Stimulated activated CD4-positive, alpha-beta T cell treated with anti-CD3 and anti-CD28 coated beads, Interleukin-1b, Interleukin-23, amount 100 ng/mL, for 1 hour (primary cell): Measurements from ENCODE around the gene SPNS2.

Experiments used
- DNase-seq, 2 donors: peaks; one replicate each; pipeline ENCODE4 v3.0.0-alpha.2; 2020; ENCODE audit warnings: low read depth in 2 of 2

The SPNS2 gene

GRCh38 chr17:4480929-4481898 lies 17.5 kb upstream of the SPNS2 start:
- no peak for DNase-seq

- no peak for DNase-seq
Observed at GRCh38 chr17:4482338-4483011, 16.2 kb upstream of the SPNS2 start.

DNA sequence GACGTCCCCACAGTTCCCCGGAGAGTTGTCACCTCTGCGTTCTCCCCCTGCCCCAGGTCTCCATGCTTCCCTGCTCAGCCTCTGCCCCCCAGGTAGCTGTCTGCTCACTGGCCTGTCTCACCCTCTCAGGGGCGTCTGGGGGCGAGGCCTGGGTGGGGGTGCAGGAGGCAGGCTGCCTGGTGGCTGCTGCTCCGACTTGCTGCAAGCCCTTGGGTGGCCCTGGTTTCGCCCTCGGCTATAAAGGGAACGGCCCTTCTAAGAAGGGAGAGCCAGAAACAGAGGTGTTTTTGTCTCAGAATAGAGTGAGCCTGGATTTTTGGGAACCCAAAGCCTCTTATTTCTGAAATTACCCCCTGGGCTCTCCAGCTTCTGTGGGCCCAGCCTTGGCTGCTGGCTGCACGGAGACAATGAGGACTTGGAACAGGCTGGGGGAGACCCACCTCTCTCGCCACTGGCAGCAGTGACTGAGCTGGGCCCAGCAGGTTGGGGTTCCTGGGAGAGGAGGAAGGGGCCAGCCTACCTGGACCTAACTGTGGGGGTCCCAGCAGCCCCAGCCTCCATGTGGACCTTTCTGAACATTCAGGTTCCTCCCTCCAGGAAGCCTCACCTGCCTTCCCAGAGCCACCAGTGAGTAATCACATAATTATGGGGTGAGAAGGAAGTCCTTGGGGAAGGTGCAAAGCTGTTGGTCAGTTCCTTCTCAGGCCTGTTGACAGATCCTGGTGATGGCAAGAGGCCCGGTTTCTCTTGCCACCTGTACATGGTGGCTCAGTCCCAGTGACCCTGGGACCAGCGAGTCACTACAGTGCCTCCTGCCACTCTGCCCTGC lies 15.5 kb upstream of the SPNS2 start:
- DNase-seq, result no peak

- no peak for DNase-seq
Observed at GRCh38 chr17:4485676-4486646, 12.7 kb upstream of the SPNS2 start.

DNA sequence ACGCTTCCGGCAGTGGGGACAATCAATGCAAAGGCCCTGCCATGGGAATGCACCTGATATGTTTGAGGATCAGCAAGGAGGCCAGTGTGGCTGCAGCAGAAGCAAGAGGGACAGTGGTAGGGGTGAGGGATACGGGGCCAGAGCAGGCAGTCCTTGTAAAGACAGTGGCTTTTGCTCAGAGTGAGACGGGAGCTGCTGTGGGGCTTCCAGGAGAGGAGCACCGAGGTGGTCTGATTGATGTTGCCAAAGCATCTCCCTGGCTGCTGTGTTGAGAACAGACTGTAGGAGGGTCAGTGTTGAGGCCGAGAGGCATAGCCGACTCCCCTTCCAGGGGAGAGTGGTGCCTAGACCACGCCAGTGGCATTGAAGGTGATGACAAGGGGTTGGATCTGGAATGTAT lies 11.4 kb upstream of the SPNS2 start:
- DNase-seq, result no peak

GRCh38 chr17:4487820-4488716 lies 10.6 kb upstream of the SPNS2 start:
- DNase-seq, result no peak

DNA sequence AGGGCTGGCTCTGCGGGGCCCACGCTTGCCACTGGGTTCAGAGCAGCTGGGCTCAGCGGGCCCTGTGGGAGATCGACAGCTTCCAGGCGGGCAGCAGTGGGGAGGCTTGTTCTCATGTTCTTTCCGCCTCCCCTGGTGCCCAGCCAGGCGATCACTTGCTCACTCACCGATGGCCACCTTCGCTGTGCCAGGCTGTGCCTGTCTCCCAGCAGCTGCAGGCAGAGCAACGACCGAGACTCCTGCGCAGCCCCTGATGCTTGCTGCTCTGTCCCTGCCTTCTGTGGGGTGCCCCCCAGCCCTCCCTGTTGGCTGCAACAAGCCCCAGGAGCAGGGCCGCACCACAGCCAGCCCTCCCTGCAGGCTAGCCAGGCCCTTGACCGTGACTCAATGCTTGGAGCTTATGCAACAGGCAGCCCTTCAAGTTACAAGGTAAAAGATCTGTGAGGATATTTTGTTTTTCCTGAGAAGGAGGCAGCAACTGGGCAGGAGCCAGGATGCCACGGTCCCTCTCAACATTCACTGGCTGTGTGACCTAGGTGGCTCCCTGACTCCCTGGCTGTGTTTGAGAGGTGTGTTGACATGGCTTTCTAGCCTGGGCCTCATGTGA lies 9.6 kb upstream of the SPNS2 start:
- no peak for DNase-seq

DNA sequence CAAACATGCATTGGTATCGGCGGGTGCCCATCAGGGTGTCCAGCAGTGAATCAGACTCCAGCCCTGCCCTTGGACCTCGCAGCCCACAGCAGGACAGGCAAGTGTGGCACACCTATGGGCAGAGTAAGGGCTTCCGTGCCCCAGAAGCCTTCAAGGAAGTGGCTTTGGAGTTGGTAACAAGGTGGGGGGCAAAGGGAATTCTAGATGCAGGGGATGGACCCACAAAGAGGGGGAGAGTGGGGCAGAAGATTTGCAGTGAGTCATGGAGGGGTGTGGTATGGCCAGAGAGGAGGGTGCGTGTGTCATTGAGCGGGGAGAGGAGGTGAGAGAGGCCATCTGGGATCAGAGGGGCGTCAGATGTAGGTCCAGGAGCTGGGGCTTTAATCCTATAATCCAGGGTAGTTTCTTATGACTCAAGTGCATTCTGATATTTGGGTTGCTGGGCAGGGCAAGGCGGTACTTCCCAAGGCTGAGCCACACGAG lies 8.5 kb upstream of the SPNS2 start:
- DNase-seq, result no peak

GRCh38 chr17:4490637-4491061 lies 8.0 kb upstream of the SPNS2 start:
- no peak for DNase-seq

DNA sequence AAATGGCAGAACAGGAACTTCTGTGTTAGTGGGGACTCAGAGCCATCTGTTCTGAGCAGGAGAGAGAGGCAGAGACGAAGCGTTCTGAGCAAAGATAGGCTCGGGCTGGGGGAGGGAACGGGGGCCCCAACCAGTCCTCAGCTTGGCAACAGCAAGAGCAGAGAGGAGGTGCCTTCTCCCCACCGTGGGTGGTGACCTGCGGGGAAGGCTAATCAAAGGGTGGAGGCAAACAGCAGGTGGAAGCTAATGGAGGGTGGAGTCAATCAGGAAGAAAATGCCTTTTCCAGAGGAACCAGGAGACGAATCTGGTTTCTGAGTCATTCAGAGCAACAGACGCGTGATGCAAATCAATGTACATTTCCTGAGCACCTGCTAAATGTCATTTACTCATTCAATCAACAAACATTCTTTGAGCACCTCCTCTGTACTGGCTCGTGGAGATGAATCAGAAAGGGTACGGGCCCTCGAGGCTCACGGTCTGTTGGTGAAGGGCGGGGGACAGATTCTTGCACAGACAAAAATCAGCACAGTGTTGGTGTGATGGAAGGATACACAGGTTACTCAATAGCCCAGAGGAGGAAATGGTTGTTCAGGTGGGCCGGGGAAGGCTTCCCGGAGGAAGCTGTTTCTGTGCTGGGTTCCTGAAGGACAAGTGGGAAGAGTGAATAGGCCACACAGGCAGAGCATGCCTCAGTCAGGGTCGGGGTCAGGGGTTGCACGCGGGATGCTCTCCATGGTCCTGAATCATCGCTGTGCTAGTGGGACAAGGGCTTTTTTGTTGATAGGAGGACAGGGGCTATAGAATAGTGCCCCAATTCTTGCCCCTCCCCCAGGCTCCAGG lies 5.7 kb upstream of the SPNS2 start:
- DNase-seq, result no peak

DNA sequence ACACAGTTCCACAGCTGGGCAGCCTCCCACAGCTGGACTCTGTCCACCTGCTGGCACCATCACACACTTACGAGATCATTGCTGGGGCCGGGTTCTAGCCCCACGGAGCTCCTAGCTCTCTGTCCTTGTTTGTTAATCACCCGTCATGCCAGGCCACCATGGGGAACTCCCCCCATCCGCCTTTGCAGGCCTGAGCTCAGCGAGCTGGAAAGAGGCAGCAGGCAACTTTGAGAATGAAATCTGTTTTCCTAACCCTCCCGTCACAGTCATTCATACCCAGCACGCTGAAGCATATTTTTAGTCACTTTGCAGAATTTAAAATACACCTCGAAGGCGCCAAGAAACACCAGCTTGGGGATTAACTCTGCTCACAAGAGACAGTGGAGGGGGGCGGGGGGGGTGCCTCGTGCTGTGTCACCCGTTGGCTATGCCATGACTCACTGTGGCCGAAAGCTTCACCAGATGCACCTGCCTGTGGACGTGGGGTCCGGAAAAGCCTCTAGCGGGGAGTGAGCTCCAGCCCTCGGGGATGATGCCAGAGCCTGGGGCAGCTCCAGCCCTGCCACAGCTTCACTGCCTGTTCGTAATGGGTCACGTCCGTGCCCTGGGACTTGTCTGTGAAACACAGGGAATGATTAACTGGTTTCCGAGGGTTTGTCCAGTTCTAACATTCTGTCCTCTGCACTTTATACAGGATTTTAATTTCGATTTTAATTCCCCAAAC lies 1.4 kb upstream of the SPNS2 start:
- no peak for DNase-seq

DNA sequence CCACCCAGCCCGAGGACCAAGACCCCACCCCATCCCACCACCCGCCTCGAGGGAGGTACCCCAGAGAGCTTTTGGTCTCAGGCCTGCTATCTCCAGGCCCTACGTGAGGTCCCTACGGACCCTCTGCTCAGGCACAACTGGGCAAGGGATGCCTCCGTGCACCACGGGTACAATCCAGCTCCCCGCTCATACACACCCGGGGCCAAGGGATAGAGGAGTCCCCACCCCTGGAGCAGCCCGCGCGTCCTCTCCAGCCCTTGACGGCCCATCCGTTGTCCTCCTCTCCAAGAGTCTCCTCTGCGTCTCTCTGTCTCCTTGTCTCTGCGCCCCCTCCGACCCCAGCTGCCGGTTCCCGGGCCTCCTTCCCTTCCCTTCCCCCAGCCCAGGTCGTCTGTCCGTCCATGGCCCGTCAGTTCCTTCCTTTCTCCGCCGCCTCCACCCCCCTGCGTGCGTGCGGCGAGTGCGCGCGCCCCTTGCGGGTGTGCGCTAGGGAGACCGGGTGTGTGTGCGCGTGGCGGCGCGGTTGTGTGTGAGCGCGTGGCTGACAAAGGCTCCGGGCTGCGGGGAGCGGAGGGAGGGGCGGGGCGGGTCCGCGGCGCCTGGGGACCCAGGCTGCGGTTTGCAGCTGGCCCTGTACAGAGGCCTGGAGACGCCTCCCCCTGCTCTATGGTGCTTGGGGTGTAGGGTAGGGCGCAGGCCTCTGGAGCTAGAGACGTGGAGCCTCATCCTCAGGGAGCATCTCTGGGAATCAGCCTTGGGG lies 930 bp downstream of the SPNS2 start:
- DNase-seq, result no peak

DNA sequence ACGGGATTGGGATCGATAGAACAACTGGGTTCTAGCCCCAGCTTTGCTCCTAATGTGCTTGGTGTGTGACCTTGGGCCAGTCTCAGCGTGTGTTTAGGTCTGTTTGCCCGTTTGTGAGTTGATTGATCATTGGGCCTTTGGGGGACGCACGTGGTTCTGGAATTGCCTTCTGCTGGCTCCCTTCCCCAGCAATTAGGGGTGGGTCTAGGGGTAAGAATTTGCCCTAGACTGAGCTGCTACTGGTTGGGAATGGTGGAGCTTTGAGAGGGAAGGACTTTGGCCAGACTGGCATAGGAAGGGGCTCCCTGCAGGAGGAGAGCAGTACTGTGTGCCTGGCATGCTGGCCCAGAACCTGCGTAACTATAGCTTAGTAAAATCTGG lies 1.5 kb downstream of the SPNS2 start:
- no peak for DNase-seq

DNA sequence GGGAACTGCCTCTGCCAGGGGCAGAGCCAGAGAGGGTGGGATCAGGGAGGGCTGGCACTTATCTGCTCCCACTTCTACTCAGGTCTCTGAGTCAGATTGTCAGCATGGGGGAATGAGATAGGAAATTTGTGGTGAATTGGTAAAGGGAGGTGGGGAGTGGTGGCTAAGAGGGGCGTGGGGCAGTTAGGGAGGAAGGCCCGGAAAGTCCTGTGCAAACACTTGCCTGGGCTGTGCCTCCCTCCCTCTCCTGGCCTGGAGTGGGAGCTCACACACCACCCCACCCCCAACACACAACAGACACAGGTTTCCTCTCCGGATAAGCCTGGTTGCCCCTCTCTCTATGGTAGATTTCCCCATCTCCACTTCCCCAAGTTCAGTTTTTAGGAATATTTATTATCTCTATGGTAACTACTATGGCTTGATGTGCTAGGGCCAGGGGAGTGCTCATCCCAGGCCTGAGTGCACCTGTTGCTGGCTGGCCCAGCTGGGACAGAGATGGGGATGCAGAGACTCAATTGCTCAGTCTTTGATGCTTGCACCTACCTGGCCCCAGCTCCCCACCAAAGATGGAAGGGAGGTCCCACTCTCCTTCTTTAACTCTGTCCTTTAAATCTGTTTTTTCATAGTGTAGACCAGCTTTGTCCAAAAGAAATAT lies 2.7 kb downstream of the SPNS2 start:
- no peak for DNase-seq

DNA sequence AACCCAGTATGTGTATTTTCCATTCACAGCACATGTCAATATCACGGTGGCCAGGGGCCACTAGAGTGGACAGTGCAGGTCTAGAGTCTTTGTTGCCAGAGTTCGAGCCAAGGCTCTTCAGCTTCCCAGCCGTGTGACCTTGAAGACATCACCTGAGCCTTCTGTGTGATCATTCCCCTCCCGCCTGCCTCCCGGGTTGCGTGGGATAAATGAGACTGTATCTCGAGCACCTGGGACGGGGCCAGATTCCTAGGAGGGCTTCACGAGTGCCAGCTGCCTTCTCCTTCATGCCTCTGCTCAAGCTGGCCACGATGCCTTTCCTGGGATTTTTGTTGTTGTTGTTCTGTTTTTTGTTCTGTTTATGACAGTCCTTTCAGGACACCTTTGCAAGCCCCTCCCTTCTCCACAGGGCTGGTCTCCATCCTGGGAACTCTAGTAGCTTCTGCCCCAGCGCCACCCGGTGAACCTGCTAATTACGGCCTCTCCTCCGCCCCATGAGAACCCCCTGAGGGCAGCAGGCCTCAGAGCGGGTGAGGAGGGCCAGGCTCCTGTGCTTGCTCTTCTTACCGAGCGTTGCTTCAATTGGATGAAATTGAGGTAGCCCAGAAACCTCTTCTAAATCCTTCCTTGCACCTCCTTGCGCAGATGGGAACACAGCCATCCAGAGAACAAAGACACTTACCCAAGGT lies 3.9 kb downstream of the SPNS2 start:
- DNase-seq, result no peak
